DND-41 (cell line): ENCODE results near the gene QTRT2.

Source experiments
- ATAC-seq: fragments of 200-7000 bp; cut with Tn5 transposase; 3 replicates; pipeline ENCODE4 v1.9.1; 2021; ENCODE audit warnings: low read depth; ENCODE audit not compliant: insufficient read depth
- DNase-seq: peaks from one replicate; pipeline ENCODE4 v3.0.0-alpha.2; 2020
- H2AFZ ChIP-seq: 2 replicates; pipeline ENCODE4 v1.6.0; 2012; ENCODE audit warnings: low read depth, low read length
- H3K27ac ChIP-seq: 2 replicates; pipeline ENCODE4 v1.5.1; 2012; ENCODE audit warnings: low read length, inconsistent platforms
- H3K27me3 ChIP-seq: fragments of 200-600 bp; sonication (generic); 2 replicates; pipeline ENCODE4 v1.6.0; 2012; ENCODE audit warnings: low read length, mild to moderate bottlenecking, inconsistent platforms; ENCODE audit not compliant: insufficient read depth, poor library complexity
- H3K36me3 ChIP-seq: 2 replicates; pipeline ENCODE4 v1.5.1; 2012; ENCODE audit warnings: low read length, inconsistent platforms; ENCODE audit not compliant: insufficient read depth
- H3K4me1 ChIP-seq: 2 replicates; pipeline ENCODE4 v1.5.1; 2012; ENCODE audit warnings: mild to moderate bottlenecking, low read length; ENCODE audit not compliant: insufficient read depth
- H3K4me2 ChIP-seq: 2 replicates; pipeline ENCODE4 v1.6.0; 2012; ENCODE audit warnings: mild to moderate bottlenecking, moderate library complexity, low read length, inconsistent platforms; ENCODE audit not compliant: insufficient read depth
- H3K4me3 ChIP-seq, 2 experiments: fragments of 200-600 bp in 1 of 2; shearing (Covaris generic) in 1 of 2; 2 replicates each; pipeline ENCODE4 v1.5.1; 2012 to 2016; ENCODE audit warnings: inconsistent platforms in 2 of 2, low read length in 2 of 2, mild to moderate bottlenecking in 2 of 2, low read depth in 1 of 2, moderate library complexity in 1 of 2
- H3K79me2 ChIP-seq: 2 replicates; pipeline ENCODE4 v1.6.0; 2012; ENCODE audit warnings: low read length, inconsistent platforms; ENCODE audit not compliant: insufficient read depth
- H3K9ac ChIP-seq: 2 replicates; pipeline ENCODE4 v1.6.0; 2012; ENCODE audit warnings: low read depth, mild to moderate bottlenecking, inconsistent platforms, low read length, moderate library complexity
- H3K9me3 ChIP-seq: 2 replicates; pipeline ENCODE4 v1.5.1; 2012; ENCODE audit warnings: low read length, moderate library complexity, mild to moderate bottlenecking, inconsistent platforms; ENCODE audit not compliant: insufficient read depth, severe bottlenecking
- H4K20me1 ChIP-seq: 2 replicates; pipeline ENCODE4 v1.6.0; 2012; ENCODE audit warnings: low read length; ENCODE audit not compliant: insufficient read depth
- CTCF ChIP-seq: IDR thresholded peaks from 2 replicates; pipeline ENCODE4 v1.5.1; 2012; ENCODE audit warnings: borderline replicate concordance, low read length, moderate library complexity, mild to moderate bottlenecking; ENCODE audit not compliant: poor library complexity, severe bottlenecking; ENCODE audit errors: extremely low read depth
- EZH2 ChIP-seq: IDR thresholded peaks from 3 replicates; pipeline ENCODE4 v1.6.1; 2012; ENCODE audit warnings: borderline replicate concordance, low read depth, mild to moderate bottlenecking, moderate library complexity, low read length, inconsistent platforms; ENCODE audit not compliant: severe bottlenecking

Gene QTRT2

GRCh38 chr3:114115143-114115542 is 58.6 kb downstream of the QTRT2 start:
- no peaks in the 10 kb centered on the region for H3K27me3 ChIP-seq
- no peaks in the 10 kb centered on the region for H3K4me1 ChIP-seq
- no peak overlapping the region for H3K4me2 ChIP-seq
- no peak overlapping the region for H2AFZ ChIP-seq
- no peaks in the 10 kb centered on the region for H3K79me2 ChIP-seq
- no peak overlapping the region for H3K4me3 ChIP-seq
- H3K27ac ChIP-seq: no peak overlapping the region
- no peaks in the 10 kb centered on the region for H3K9me3 ChIP-seq
- no peaks in the 10 kb centered on the region for H3K36me3 ChIP-seq
- H4K20me1 ChIP-seq: no peaks in the 10 kb centered on the region
- no peak for TF ChIP-seq EZH2
- no peak for TF ChIP-seq CTCF
- DNase-seq (no peak), ATAC-seq (no peak)
- no peak overlapping the region for H3K9ac ChIP-seq

DNA sequence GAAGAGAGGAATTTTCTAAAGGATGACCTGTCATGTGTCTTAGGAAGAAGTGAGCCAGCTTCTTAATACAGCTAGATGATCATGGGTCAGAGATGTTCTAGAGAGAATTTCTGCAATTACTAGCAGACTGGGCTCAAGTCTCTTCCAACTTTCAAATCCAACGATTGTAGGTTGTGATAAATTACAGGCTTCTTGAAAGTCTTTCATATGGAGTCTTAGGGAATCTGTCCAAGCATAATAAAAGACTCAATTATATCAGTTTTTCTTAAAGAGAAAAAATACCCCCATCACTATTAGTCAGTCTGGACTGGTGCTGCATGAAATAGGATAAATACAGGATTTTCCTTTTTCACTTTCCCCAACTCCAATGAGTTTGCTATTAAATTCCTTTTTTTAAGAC is 63.2 kb downstream of the QTRT2 start:
- Histone ChIP-seq H3K27me3 (no peaks in the 10 kb centered on the region), H3K9me3 (no peaks in the 10 kb centered on the region), H3K9ac (no peak overlapping the region), H3K4me1 (no peaks in the 10 kb centered on the region), H3K79me2 (no peaks in the 10 kb centered on the region), H4K20me1 (no peaks in the 10 kb centered on the region), H3K36me3 (no peaks in the 10 kb centered on the region), H3K4me2 (no peak overlapping the region), H2AFZ (no peak overlapping the region), H3K27ac (no peak overlapping the region), H3K4me3 (no peak overlapping the region)
- TF ChIP-seq EZH2 (no peak), CTCF (no peak)
- ATAC-seq (no peak), DNase-seq (no peak)

- H3K4me3 ChIP-seq: no peak overlapping the region
- H3K36me3 ChIP-seq: no peaks in the 10 kb centered on the region
- no peaks in the 10 kb centered on the region for H4K20me1 ChIP-seq
- no peaks in the 10 kb centered on the region for H3K4me1 ChIP-seq
- no peaks in the 10 kb centered on the region for H3K27me3 ChIP-seq
- no peak overlapping the region for H2AFZ ChIP-seq
- H3K9ac ChIP-seq: no peak overlapping the region
- no peak overlapping the region for H3K27ac ChIP-seq
- no peak for DNase-seq
- no peaks in the 10 kb centered on the region for H3K79me2 ChIP-seq
- TF ChIP-seq CTCF (no peak), EZH2 (no peak)
- H3K4me2 ChIP-seq: no peak overlapping the region
- no peak for ATAC-seq
- no peaks in the 10 kb centered on the region for H3K9me3 ChIP-seq
Observed at GRCh38 chr3:114120211-114120610, 63.7 kb downstream of the QTRT2 start.
